ENCODE measurements around the gene TGIF1.

The TGIF1 gene

DNA sequence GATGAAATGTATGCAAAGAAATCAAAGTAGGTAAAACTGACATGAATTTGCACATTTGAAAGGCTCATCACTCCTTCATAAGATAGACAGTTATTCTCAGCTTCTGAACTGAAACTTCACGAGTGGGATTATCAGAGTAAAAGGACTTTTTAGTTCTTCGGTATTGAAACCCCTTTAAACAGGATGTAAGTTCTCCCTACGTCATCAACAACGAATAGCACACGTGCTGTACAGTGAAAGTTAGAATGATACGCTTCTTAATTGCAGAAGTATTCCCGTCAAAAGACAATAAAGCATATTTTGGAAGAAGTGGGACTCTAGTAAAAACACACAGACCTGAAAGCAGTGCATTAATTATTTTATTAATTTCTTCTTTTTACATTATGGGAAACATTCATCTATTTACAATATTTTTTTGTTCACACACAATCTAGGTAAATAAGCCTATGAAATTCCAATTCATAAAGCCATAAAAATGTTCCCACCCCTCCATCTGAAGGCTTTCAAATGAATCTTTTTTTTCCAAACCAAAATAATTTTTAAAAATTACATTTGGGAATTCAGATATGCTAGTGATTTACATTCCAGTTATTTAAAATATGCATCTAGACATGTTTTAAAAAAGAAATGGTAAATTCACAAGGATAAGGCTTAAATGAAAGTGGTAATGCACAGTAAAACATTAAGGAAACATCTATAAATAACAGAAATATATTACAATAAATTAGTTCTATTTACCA is 45.9 kb downstream of the TGIF1 start:
- H3K27ac ChIP-seq = no peak overlapping the region
- TF ChIP-seq ZFX (IDR thresholded peaks at IDR 0.05) = no peak
- TF ChIP-seq, protein P1, sequence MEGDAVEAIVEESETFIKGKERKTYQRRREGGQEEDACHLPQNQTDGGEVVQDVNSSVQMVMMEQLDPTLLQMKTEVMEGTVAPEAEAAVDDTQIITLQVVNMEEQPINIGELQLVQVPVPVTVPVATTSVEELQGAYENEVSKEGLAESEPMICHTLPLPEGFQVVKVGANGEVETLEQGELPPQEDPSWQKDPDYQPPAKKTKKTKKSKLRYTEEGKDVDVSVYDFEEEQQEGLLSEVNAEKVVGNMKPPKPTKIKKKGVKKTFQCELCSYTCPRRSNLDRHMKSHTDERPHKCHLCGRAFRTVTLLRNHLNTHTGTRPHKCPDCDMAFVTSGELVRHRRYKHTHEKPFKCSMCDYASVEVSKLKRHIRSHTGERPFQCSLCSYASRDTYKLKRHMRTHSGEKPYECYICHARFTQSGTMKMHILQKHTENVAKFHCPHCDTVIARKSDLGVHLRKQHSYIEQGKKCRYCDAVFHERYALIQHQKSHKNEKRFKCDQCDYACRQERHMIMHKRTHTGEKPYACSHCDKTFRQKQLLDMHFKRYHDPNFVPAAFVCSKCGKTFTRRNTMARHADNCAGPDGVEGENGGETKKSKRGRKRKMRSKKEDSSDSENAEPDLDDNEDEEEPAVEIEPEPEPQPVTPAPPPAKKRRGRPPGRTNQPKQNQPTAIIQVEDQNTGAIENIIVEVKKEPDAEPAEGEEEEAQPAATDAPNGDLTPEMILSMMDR (conservative IDR thresholded peaks at IDR 0.05) = no peak

DNA sequence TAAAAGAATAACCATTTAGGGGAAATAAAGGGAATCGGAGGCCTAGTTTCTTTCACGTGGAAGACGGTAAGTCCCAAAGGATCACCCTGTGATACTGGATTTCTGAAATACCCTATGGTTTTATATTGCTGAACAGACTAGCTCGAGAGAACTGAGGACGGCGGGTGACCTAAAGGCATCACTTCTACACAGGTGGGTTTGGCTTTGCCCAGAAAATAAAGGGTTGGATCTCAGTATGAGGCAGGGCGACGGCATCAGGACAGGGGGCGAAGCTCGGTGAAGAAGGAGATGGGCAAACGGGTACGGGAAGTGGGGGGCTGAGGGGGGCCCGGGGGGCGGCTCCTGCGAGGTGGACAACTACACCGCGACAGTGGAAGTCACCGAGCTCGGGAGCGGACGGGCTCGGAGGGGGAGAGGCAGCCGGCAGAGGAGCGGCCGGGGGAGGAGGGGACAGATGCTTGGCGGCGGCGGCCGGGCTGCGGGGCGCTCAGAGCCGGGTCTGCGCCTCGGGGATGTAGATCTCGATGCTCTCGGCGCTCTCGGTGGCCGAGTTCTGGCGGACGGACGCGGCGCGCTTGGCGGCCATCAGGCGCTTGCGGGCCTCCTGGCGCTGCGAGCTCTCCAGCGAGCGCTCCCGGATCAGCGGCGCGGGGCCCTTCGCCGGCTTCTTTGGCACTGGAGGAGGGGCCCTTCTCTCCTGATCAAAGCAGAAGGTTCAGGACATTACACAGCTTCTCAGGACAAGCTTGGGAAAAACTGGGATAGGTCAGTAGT is 48.9 kb downstream of the TGIF1 start:
- no peak overlapping the region for H3K27ac ChIP-seq
- no peak for TF ChIP-seq ZFX (IDR thresholded peaks at IDR 0.05)
- TF ChIP-seq, protein P1 (conservative IDR thresholded peaks at IDR 0.05) = no peak

DNA sequence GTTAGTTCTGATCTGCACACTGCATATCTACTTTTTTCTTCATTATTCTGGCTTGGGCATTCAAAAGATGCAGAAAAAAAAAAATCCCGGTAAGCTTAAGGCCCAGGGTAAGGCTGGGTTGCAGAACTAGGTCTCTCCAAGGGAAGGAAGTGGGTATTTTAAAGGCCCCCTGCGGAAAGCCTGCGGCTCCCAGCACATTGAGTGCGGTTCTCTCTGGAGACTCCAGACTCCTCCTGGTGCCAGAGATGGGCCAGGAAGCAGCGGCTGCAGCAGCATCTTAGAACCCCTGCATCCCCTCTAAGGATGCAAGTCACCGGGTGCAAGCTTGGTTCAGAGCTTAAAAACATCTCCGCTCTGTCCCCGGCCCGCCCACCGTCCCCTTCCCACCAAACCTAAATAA is 49.5 kb downstream of the TGIF1 start:
- TF ChIP-seq ZFX (IDR thresholded peaks at IDR 0.05) = no peak
- TF ChIP-seq, protein P1 (conservative IDR thresholded peaks at IDR 0.05) = no peak
- H3K27ac ChIP-seq = no peak overlapping the region

DNA sequence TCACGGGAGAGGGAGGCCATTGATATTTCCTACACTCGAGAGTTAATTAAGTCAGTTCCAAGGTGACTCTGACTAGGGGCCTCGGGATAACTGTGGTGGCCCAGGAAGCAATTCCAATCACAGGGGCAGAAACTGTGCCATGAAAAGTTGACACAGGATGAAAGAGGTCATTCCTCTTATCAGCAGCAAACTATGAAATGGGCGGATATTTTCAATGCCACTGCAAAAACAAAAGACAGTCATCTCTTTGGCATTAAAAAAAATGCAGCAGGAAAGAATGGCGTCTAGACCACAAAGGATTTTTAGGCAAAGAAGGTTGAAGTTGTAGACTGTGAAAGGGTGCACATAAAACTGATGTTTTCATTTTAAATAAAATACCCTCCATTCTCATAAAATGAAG is 50.0 kb downstream of the TGIF1 start:
- TF ChIP-seq, protein P1 (conservative IDR thresholded peaks at IDR 0.05) = no peak
- TF ChIP-seq ZFX (IDR thresholded peaks at IDR 0.05) = no peak
- no peak overlapping the region for H3K27ac ChIP-seq

DNA sequence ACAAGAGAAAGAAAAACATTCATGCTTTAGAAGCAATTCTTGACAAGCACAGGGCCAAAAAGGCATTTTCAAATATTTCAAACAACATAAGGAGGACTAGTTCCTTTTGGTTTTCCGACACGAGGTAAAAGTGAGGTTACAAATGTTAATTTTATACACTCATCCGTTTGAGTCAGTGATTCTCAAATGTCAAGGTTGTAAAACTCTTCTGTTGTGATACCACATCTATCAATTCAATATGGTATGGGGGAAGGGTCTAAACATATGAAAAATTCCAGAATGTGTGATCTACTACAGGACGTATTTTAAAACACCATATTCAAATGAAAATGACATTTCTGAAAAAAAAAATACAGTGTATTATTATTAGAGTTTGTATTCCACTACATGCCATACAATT is 52.7 kb downstream of the TGIF1 start:
- H3K27ac ChIP-seq = no peak overlapping the region
- TF ChIP-seq, protein P1 (conservative IDR thresholded peaks at IDR 0.05) = no peak
- no peak for TF ChIP-seq ZFX (IDR thresholded peaks at IDR 0.05)

DNA sequence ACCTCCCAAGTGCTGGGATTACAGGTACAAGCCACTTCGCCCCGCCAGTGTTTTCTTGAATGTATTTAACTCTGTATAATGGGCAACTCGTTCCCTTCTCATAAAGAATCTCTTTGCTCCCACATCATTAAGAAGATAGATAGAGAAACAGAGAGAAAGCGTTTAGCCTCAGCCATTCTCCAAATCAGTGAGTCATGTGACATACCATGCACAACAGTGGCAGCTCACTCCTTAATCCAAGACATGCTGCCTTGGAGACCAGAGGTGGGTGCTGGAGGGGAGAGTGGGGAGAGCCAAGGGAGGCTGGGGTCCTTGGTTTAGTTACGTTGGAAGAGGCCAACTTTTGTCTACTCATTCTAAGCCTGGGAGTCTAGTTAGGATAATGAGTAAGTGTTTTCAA is 54.7 kb downstream of the TGIF1 start:
- TF ChIP-seq, protein P1 (conservative IDR thresholded peaks at IDR 0.05) = no peak
- TF ChIP-seq ZFX (IDR thresholded peaks at IDR 0.05) = no peak
- H3K27ac ChIP-seq = no peak overlapping the region

Measured in C4-2B (cell line).